Endothelial cell of umbilical vein (primary cell): Measurements from ENCODE around the gene CMIP. TPM values are rescaled to one million over a fixed set of nuclear protein-coding genes. Genes with fewer than 3 reads are reported as not detected.

Source experiments
- BruUV-seq: library from RNA; stranded (reverse); fragments of 400-500 nt; replicated peaks from 2 replicates; lab custom pipeline; 2021; lab: Mats Ljungman, UMichigan
- CTCF ChIA-PET: fragments of 300-600, 350-600 bp; sonication (Branson Sonifier 250); formaldehyde crosslinking; loops from one replicate; lab custom pipeline; 2021; ENCODE audit warnings: antibody characterized with exemption, inconsistent platforms; lab: Charles Lee
- POLR2A ChIA-PET: fragments of 300-600, 350-600 bp; sonication (Branson Sonifier 250); formaldehyde crosslinking; loops from one replicate; lab custom pipeline; 2021; ENCODE audit warnings: antibody characterized with exemption, inconsistent platforms; lab: Charles Lee
- DNase-seq: peaks from one replicate; pipeline ENCODE4 v3.0.0-alpha.2; 2011; ENCODE audit warnings: low read depth, low spot score
- FAIRE-seq: peaks from 2 replicates; lab custom pipeline; 2011; peaks lifted over from hg19 to GRCh38; lab: Jason Lieb, UNC
- H2AFZ ChIP-seq: 2 replicates; pipeline ENCODE4 v1.6.0; 2012; ENCODE audit warnings: low read depth, low read length, control low read depth, inconsistent platforms
- H3K27ac ChIP-seq: 2 replicates; pipeline ENCODE4 v1.5.1; 2011; ENCODE audit warnings: low read depth, mild to moderate bottlenecking, control low read depth, low read length, moderate library complexity; ENCODE audit not compliant: insufficient read depth
- H3K27me3 ChIP-seq, 2 experiments: 2 replicates each; pipeline versions ENCODE4 v1.6.0 to v1.6.1; 2011; ENCODE audit warnings: low read length in 2 of 2, mixed read lengths in 1 of 2; ENCODE audit not compliant: control insufficient read depth in 2 of 2, insufficient read depth in 2 of 2
- H3K36me3 ChIP-seq, 2 experiments: 2 replicates in 1 of 2; 3 replicates in 1 of 2; pipeline ENCODE4 v1.5.1; 2011; ENCODE audit warnings: low read length in 2 of 2, mild to moderate bottlenecking in 1 of 2, moderate library complexity in 1 of 2; ENCODE audit not compliant: control insufficient read depth in 2 of 2, insufficient read depth in 2 of 2; ENCODE audit errors: extremely low read depth in 1 of 2
- H3K4me1 ChIP-seq: 3 replicates; pipeline ENCODE4 v1.5.1; 2011; ENCODE audit warnings: mild to moderate bottlenecking, low read length; ENCODE audit not compliant: control insufficient read depth, insufficient read depth; ENCODE audit errors: extremely low read depth
- H3K4me2 ChIP-seq: 2 replicates; pipeline ENCODE4 v1.6.1; 2011; ENCODE audit warnings: low read length, control low read depth, mixed read lengths; ENCODE audit not compliant: insufficient read depth
- H3K4me3 ChIP-seq, 3 experiments: fragments of 200-600 bp in 1 of 3; sonication (generic), shearing (Covaris generic) in 1 of 3; replicated peaks in 1 of 3; 2 replicates each; pipeline ENCODE4 v1.5.1; 2011 to 2016; ENCODE audit warnings: control low read depth in 3 of 3, low read length in 3 of 3, mild to moderate bottlenecking in 2 of 3, inconsistent platforms in 1 of 3, low read depth in 1 of 3, moderate library complexity in 1 of 3; ENCODE audit not compliant: insufficient read depth in 1 of 3
- H3K79me2 ChIP-seq: 2 replicates; pipeline ENCODE4 v1.6.0; 2012; ENCODE audit warnings: low read length, inconsistent platforms; ENCODE audit not compliant: control insufficient read depth, insufficient read depth
- H3K9ac ChIP-seq: replicated peaks from 2 replicates; pipeline ENCODE3; 2011; ENCODE audit warnings: low read length, control low read depth; ENCODE audit not compliant: insufficient read depth; ENCODE audit errors: extremely low read depth
- H3K9me1 ChIP-seq: replicated peaks from 3 replicates; pipeline ENCODE4 v1.6.0; 2011; ENCODE audit warnings: mild to moderate bottlenecking, low read length; ENCODE audit not compliant: control insufficient read depth, insufficient read depth; ENCODE audit errors: extremely low read depth
- H3K9me3 ChIP-seq: replicated peaks from 2 replicates; pipeline ENCODE4 v1.5.1; 2012; ENCODE audit warnings: low read length, inconsistent platforms; ENCODE audit not compliant: control insufficient read depth, insufficient read depth
- H4K20me1 ChIP-seq: replicated peaks from 2 replicates; pipeline ENCODE3; 2011; ENCODE audit warnings: mild to moderate bottlenecking, low read length; ENCODE audit not compliant: control insufficient read depth, insufficient read depth; ENCODE audit errors: extremely low read depth
- EZH2 ChIP-seq: IDR thresholded peaks from 2 replicates; pipeline ENCODE4 v1.6.1; 2012; ENCODE audit warnings: borderline replicate concordance, low read depth, mild to moderate bottlenecking, moderate library complexity, low read length, inconsistent platforms; ENCODE audit not compliant: severe bottlenecking
- GATA2 ChIP-seq: IDR thresholded peaks from 2 replicates; pipeline ENCODE4 v1.7.0; 2011; ENCODE audit warnings: low read depth, mild to moderate bottlenecking, moderate library complexity, mixed read lengths, low read length; ENCODE audit not compliant: insufficient read length, insufficient read depth
- JUN ChIP-seq: IDR thresholded peaks from 2 replicates; pipeline ENCODE4 v1.6.1; 2011; ENCODE audit warnings: borderline replicate concordance, low read depth; ENCODE audit not compliant: insufficient read length, insufficient read depth
- MAX ChIP-seq: IDR thresholded peaks from 2 replicates; pipeline ENCODE4 v1.6.1; 2011; ENCODE audit not compliant: insufficient read depth, insufficient read length
- MYC ChIP-seq: IDR thresholded peaks from one replicate; pipeline ENCODE4 v1.6.1; 2011; ENCODE audit warnings: mild to moderate bottlenecking, low read depth, low read length
- POLR2AphosphoS5 ChIP-seq: IDR thresholded peaks from 2 replicates; pipeline ENCODE4 v1.6.1; 2012; ENCODE audit warnings: low read depth, mild to moderate bottlenecking, control low read depth, low read length, moderate library complexity; ENCODE audit not compliant: insufficient read depth
- dilution Hi-C: fragments of 300-500 bp; cut with MboI; formaldehyde crosslinking; loops from one replicate; pipeline ENCODE4 v1.15.0; 2019; ENCODE audit warnings: low sequenced_read_pairs; ENCODE audit not compliant: extremely low pct_ligation_motif_present
- intact Hi-C: fragments of 100-400 bp; cut with micrococcal nuclease; formaldehyde crosslinking; loops from one replicate; pipeline ENCODE4 v1.10.0; 2022
- polyA plus RNA-seq, 4 experiments: library from polyadenylated mRNA; depleted of rRNA in 3 of 4; stranded (reverse) in 3 of 4; unstranded in 1 of 4; fragments of >200 nt; gene quantifications; 2 replicates each; pipeline versions ENCODE4 v1.2.1 to v1.2.3, GENCODE V29; 2011 to 2012; ENCODE audit warnings: missing spikeins in 1 of 4
- total RNA-seq: library from RNA; stranded (reverse); gene quantifications from 2 replicates; pipeline ENCODE4 v1.2.3, GENCODE V29; 2021

CMIP gene
- total and polyA plus RNA-seq, 2 donors (not counting 3 experiments of a cell fraction or from before 2014, with no cell fraction given), result 29.0 to 101 TPM

- TF ChIP-seq MYC (no peak), MAX (no peak), EZH2 (no peak), GATA2 (no peak), POLR2AphosphoS5 (no peak)
- Histone ChIP-seq H3K9me1 (no peaks in the 10 kb centered on the region), H3K4me2 (no peak overlapping the region), H3K9ac (no peak overlapping the region), H3K79me2 (no peaks in the 10 kb centered on the region), H3K27ac (no peak overlapping the region), H3K4me1 (peaks cover 8% of the 10 kb centered on the region), H3K9me3 (no peaks in the 10 kb centered on the region), H3K36me3 (no peaks in the 10 kb centered on the region), H3K27me3 (peaks cover 11 to 24% of the 10 kb centered on the region in 2 experiments), H4K20me1 (no peaks in the 10 kb centered on the region), H2AFZ (peak overlapping the region; percentile 79), H3K4me3 (no peak overlapping the region)
- ChIA-PET POLR2A (no interaction called here), CTCF (interaction anchor here (0.7 to 1.4 kb wide), 2 partner anchors 9 to 56 kb away, joined by 3 to 8 read pairs; no protein-coding TSS in a partner anchor)
- intact Hi-C loops, result no loop called here
- FAIRE-seq, result peak; percentile 58
- no TSS peak for BruUV-seq
- DNase-seq, result no peak
- dilution Hi-C loops, result no loop called here
Measured at GRCh38 chr16:81437865-81438264, 6.7 kb upstream of the CMIP start.

GRCh38 chr16:81440888-81441761 is 3.5 kb upstream of the CMIP start:
- H3K27me3 ChIP-seq, result peaks cover 13 to 30% of the 10 kb centered on the region in 2 experiments
- no peaks in the 10 kb centered on the region for H4K20me1 ChIP-seq
- no peaks in the 10 kb centered on the region for H3K36me3 ChIP-seq
- FAIRE-seq, result no peak
- DNase-seq, result no peak
- BruUV-seq, result no TSS peak
- no peak overlapping the region for H3K4me3 ChIP-seq
- peaks cover 10% of the 10 kb centered on the region for H3K4me1 ChIP-seq
- no peak overlapping the region for H2AFZ ChIP-seq
- H3K9ac ChIP-seq, result no peak overlapping the region
- H3K27ac ChIP-seq, result no peak overlapping the region
- intact Hi-C loops (no loop called here), dilution Hi-C loops (no loop called here)
- no peak for TF ChIP-seq EZH2
- no peak for TF ChIP-seq JUN
- no peak overlapping the region for H3K4me2 ChIP-seq
- no peaks in the 10 kb centered on the region for H3K9me3 ChIP-seq
- ChIA-PET POLR2A (no interaction called here), CTCF (interaction anchor here (0.8 to 1.1 kb wide), 4 partner anchors 12 to 83 kb away, joined by 3 to 4 read pairs (median 4); no protein-coding TSS in a partner anchor)
- H3K9me1 ChIP-seq, result no peaks in the 10 kb centered on the region
- peaks cover 10% of the 10 kb centered on the region for H3K79me2 ChIP-seq
